Common myeloid progenitor, CD34-positive (primary cell): ENCODE results near the gene ELF2.

Source experiments
- CTCF ChIA-PET: fragments of 350-600 bp; sonication (Branson Sonifier 250); formaldehyde crosslinking; loops from one replicate; lab custom pipeline; 2021; ENCODE audit warnings: antibody characterized with exemption; lab: Charles Lee
- POLR2A ChIA-PET: fragments of 350-600 bp; sonication (Branson Sonifier 250); formaldehyde crosslinking; loops from one replicate; lab custom pipeline; 2021; ENCODE audit warnings: antibody characterized with exemption; lab: Charles Lee
- DNase-seq, 3 donors: peaks; one replicate each; pipeline versions ENCODE4 v3.0.0 to v3.0.0-alpha.2; 2013
- H3K27ac ChIP-seq, 2 experiments: 1 replicate in 1 of 2; 2 replicates in 1 of 2; pipeline ENCODE4 v1.7.0; 2013; ENCODE audit warnings: inconsistent platforms in 2 of 2, low read length in 2 of 2, mild to moderate bottlenecking in 2 of 2, low read depth in 1 of 2, moderate library complexity in 1 of 2; ENCODE audit not compliant: severe bottlenecking in 2 of 2, insufficient read depth in 1 of 2, poor library complexity in 1 of 2
- H3K27me3 ChIP-seq, 5 experiments: replicated peaks in 2 of 5; 1 replicate in 3 of 5; 2 replicates in 2 of 5; pipeline versions ENCODE4 v1.6.1 to v1.7.0; 2013; ENCODE audit warnings: low read length in 4 of 5, mild to moderate bottlenecking in 2 of 5, moderate library complexity in 2 of 5, inconsistent platforms in 1 of 5; ENCODE audit not compliant: insufficient read depth in 5 of 5, control insufficient read depth in 4 of 5
- H3K36me3 ChIP-seq, 4 experiments: 1 replicate in 2 of 4; 2 replicates in 2 of 4; pipeline versions ENCODE4 v1.6.1 to v1.7.0; 2013; ENCODE audit warnings: low read length in 3 of 4, control low read depth in 1 of 4, mild to moderate bottlenecking in 1 of 4; ENCODE audit not compliant: control insufficient read depth in 4 of 4, insufficient read depth in 4 of 4
- H3K4me1 ChIP-seq, 4 experiments: 1 replicate in 3 of 4; 2 replicates in 1 of 4; pipeline versions ENCODE4 v1.6.1 to v1.7.1; 2013; ENCODE audit warnings: low read length in 3 of 4, mild to moderate bottlenecking in 3 of 4, control low read depth in 1 of 4, inconsistent platforms in 1 of 4, moderate library complexity in 1 of 4; ENCODE audit not compliant: control insufficient read depth in 4 of 4, insufficient read depth in 4 of 4; ENCODE audit errors: control extremely low read depth in 1 of 4
- H3K4me3 ChIP-seq, 7 experiments: 1 replicate in 4 of 7; 2 replicates in 3 of 7; pipeline versions ENCODE4 v1.5.1 to v1.7.0; 2013; ENCODE audit warnings: mild to moderate bottlenecking in 7 of 7, low read length in 6 of 7, moderate library complexity in 6 of 7, inconsistent platforms in 2 of 7, low read depth in 2 of 7, control low read depth in 1 of 7; ENCODE audit not compliant: insufficient read depth in 4 of 7, control insufficient read depth in 1 of 7; ENCODE audit errors: extremely low read depth in 1 of 7
- H3K9me3 ChIP-seq, 5 experiments: 1 replicate in 4 of 5; 2 replicates in 1 of 5; pipeline versions ENCODE4 v1.6.1 to v1.7.1; 2013; ENCODE audit warnings: low read length in 4 of 5, mild to moderate bottlenecking in 2 of 5, inconsistent platforms in 1 of 5, low read depth in 1 of 5, moderate library complexity in 1 of 5; ENCODE audit not compliant: control insufficient read depth in 4 of 5, insufficient read depth in 2 of 5; ENCODE audit errors: control extremely low read depth in 1 of 5
- WGBS: methylation state at CpG from one replicate; pipeline ENCODE4 v1.1.5; 2013; ENCODE audit not compliant: insufficient coverage; 5-methylcytosine and 5-hydroxymethylcytosine counted together

Gene ELF2

DNA sequence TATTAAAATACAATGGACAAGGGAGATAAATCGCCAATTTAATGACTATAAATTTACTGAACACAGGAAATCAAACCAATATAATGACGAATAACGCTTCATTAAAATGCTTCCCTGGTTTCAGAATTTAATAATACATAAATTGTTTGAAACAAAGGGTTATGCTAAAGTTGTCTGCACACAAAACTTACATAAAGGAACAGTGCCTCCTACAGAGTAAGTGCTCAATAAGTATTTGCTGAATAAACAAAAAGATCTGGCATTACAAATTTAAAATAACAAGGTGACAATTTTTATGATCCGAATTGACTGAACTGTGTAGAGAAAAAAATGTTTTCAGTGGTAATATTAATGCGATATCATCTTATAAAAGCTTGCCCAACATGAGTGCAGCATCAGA is 91.9 kb downstream of the ELF2 start:
- Histone ChIP-seq H3K9me3 (no peaks in the 10 kb centered on the region), H3K36me3 (peaks cover 0 to 2% (median 0%) of the 10 kb centered on the region in 4 experiments), H3K27me3 (no peaks in the 10 kb centered on the region), H3K4me1 (peaks cover 15 to 56% (median 35%) of the 10 kb centered on the region in 4 experiments), H3K27ac (peak overlapping the region in 1 of 2 experiments; percentile 82), H3K4me3 (peak overlapping the region in 6 of 7 experiments; percentile 83 to 100 (median 93))
- ChIA-PET CTCF (interaction anchor here (1.0 to 4.5 kb wide), 8 partner anchors 13 to 143 kb away, joined by 3 to 33 read pairs (median 4); no protein-coding TSS in a partner anchor), POLR2A (interaction anchor here (0.7 to 1.2 kb wide), 2 partner anchors 10 to 1717 kb away, joined by 3 read pairs; no protein-coding TSS in a partner anchor)
- peak; percentile 24 to 47 (median 31) for DNase-seq
- no CpG with 5 or more reads among the region's 5 CpGs for WGBS

- ChIA-PET CTCF (interaction anchor here (1.3 to 4.5 kb wide), 2 partner anchors 13 to 67 kb away, joined by 3 to 33 read pairs; no protein-coding TSS in a partner anchor), POLR2A (interaction anchor here (0.7 to 1.3 kb wide), 3 partner anchors 9 to 1717 kb away, joined by 3 to 6 read pairs (median 3); partner anchors contain the start of gene ELF2)
- WGBS: 6% methylated on average over 2 of the region's 2 CpGs
- no peak for DNase-seq
- H3K4me3 ChIP-seq: peak overlapping the region in 6 of 7 experiments; percentile 83 to 100 (median 93)
- peaks cover 0 to 4% (median 0%) of the 10 kb centered on the region in 4 experiments for H3K36me3 ChIP-seq
- no peaks in the 10 kb centered on the region for H3K9me3 ChIP-seq
- no peaks in the 10 kb centered on the region for H3K27me3 ChIP-seq
- H3K27ac ChIP-seq: peak overlapping the region; percentile 59 to 82
- peaks cover 15 to 53% (median 31%) of the 10 kb centered on the region in 4 experiments for H3K4me1 ChIP-seq
Observed at GRCh38 chr4:139084804-139085093, 92.3 kb downstream of the ELF2 start.

GRCh38 chr4:139083956-139084803 is 92.8 kb downstream of the ELF2 start:
- 0% methylated on average over 46 of the region's 68 CpGs for WGBS

GRCh38 chr4:139083607-139083955 is 93.4 kb downstream of the ELF2 start:
- Histone ChIP-seq H3K27ac (peak overlapping the region; percentile 78 to 94), H3K9me3 (no peaks in the 10 kb centered on the region), H3K27me3 (no peaks in the 10 kb centered on the region), H3K36me3 (peaks cover 0 to 4% (median 0%) of the 10 kb centered on the region in 4 experiments), H3K4me3 (peak overlapping the region; percentile 56 to 100 (median 93)), H3K4me1 (peaks cover 15 to 41% (median 26%) of the 10 kb centered on the region in 4 experiments)
- DNase-seq: peak in 2 of 3 donors; percentile 56 to 78
- POLR2A ChIA-PET: interaction anchor here (0.5 to 1.3 kb wide), 3 partner anchors 10 to 125 kb away, joined by 3 to 6 read pairs (median 3); partner anchors contain the start of gene ELF2
- 0% methylated on average over 34 of the region's 34 CpGs for WGBS
- CTCF ChIA-PET: interaction anchor here (4.5 kb wide), 1 partner anchor 14 kb away, joined by 33 read pairs; no protein-coding TSS in a partner anchor

More at GRCh38 chr4:139083956-139084803, 92.8 kb downstream of the ELF2 start:
- Histone ChIP-seq H3K9me3 (no peaks in the 10 kb centered on the region), H3K27me3 (no peaks in the 10 kb centered on the region), H3K4me3 (peak overlapping the region; percentile 56 to 100 (median 93)), H3K4me1 (peaks cover 15 to 47% (median 30%) of the 10 kb centered on the region in 4 experiments), H3K27ac (peak overlapping the region; percentile 78 to 94), H3K36me3 (peaks cover 0 to 4% (median 0%) of the 10 kb centered on the region in 4 experiments)
- ChIA-PET CTCF (interaction anchor here (0.7 to 4.5 kb wide), 3 partner anchors 14 to 67 kb away, joined by 3 to 33 read pairs (median 3); no protein-coding TSS in a partner anchor), POLR2A (interaction anchor here (0.7 to 1.3 kb wide), 4 partner anchors 9 to 93 kb away, joined by 3 to 6 read pairs (median 3); partner anchors contain the start of gene ELF2)
- DNase-seq: peak; percentile 94 to 98 (median 96)

DNA sequence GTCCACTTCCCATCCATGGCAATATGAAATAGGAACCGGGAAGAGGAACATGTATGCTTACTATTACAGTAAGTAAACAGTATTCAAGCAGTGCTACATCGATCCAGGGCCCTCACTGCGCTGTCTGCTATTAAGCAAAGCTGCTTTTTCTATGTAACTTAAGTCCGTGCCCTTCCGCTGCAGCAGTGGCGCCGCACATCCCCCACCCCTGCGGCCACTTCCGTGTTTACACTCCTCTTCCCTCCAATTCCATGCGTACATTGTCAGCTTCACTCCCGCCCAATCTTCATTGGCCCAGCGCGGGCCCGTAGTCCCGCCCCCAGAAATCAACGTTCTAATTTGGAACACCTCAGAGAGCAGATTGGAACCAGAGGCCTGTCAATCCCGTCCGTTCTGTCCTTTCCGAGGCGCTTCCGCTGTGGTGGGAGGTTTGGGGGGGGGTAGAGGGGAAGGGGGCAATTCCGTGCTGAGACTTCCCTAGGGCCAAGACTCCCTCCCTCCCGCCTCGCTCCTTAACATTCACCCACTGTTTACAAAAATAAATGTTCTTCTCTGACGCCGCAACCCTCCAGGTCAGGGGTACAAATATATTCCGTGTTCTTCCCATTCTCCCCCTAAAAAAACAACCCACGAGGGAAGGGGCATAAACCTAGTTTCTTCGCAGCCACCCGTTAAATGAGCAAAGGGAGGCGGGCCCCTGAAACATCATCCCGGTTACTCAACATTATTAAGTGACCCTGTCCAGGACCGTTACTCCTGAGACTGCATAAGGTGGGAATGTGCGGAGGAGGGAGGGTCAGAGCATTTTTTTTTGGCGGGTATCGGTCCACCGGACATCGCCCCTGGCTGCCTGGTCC is 94.0 kb downstream of the ELF2 start:
- DNase-seq: peak; percentile 96 to 97 (median 97)
- Histone ChIP-seq H3K9me3 (no peaks in the 10 kb centered on the region), H3K4me3 (peak overlapping the region; percentile 56 to 100 (median 93)), H3K27ac (peak overlapping the region; percentile 78 to 94), H3K36me3 (peaks cover 0 to 4% (median 0%) of the 10 kb centered on the region in 4 experiments), H3K4me1 (peaks cover 15 to 39% (median 24%) of the 10 kb centered on the region in 4 experiments), H3K27me3 (no peaks in the 10 kb centered on the region)
- 0% methylated on average over 20 of the region's 38 CpGs for WGBS
- CTCF ChIA-PET: interaction anchor here (0.7 to 4.5 kb wide), 2 partner anchors 15 to 21 kb away, joined by 3 to 33 read pairs; no protein-coding TSS in a partner anchor
- POLR2A ChIA-PET: interaction anchor here (0.5 to 1.6 kb wide), 3 partner anchors 94 to 125 kb away, joined by 3 to 12 read pairs (median 6); partner anchors contain the start of gene ELF2

DNA sequence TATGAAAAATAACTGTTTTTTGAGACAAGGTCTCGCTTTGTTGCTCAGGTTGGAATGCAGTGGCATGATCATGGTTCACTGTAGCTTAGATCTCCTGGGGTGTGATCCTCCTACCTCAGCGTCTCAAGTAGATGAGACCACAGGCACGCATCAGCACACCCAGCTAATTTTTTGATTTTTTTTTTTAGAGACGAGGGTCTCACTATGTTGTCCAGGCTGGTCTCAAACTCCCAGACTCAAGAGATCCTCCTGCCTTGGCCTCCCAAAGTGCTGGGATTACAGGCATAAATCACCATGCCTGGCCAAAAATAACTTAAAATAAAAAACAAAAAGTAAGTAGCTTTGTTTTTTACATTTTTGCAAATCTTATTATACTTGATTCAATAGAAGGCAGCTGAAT is 98.1 kb downstream of the ELF2 start:
- WGBS: 100% methylated on average over 2 of the region's 4 CpGs
- ChIA-PET CTCF (interaction anchor here (0.8 to 2.5 kb wide), 3 partner anchors 10 to 48 kb away, joined by 3 to 7 read pairs (median 5); no protein-coding TSS in a partner anchor), POLR2A (interaction anchor here (1.1 kb wide), 1 partner anchor 71 kb away, joined by 3 read pairs; no protein-coding TSS in a partner anchor)
- Histone ChIP-seq H3K27me3 (no peaks in the 10 kb centered on the region), H3K27ac (no peak overlapping the region), H3K4me1 (peaks cover 8 to 32% (median 17%) of the 10 kb centered on the region in 4 experiments), H3K36me3 (peaks cover 0 to 4% (median 1%) of the 10 kb centered on the region in 4 experiments), H3K9me3 (no peaks in the 10 kb centered on the region), H3K4me3 (no peak overlapping the region)
- no peak for DNase-seq
